Hepatocyte (in vitro differentiated cells): Measurements from ENCODE around the gene LRCH4.

Source experiments
- EZH2 ChIP-seq: fragments of 200-600 bp; sonication (generic); IDR thresholded peaks from 2 replicates; pipeline ENCODE4 v1.6.1; 2016; ENCODE audit warnings: antibody characterized with exemption, mild to moderate bottlenecking, borderline replicate concordance
- EZH2phosphoT487 ChIP-seq: fragments of 200-600 bp; sonication (generic); IDR thresholded peaks from one replicate; pipeline ENCODE4 v1.6.1; 2018; ENCODE audit warnings: antibody characterized with exemption, mild to moderate bottlenecking, low read depth, moderate library complexity; ENCODE audit not compliant: unreplicated experiment, severe bottlenecking
- TF ChIP-seq, protein P1 (sequence below): fragments of 200-600 bp; sonication (generic); IDR thresholded peaks from 2 replicates; pipeline ENCODE4 v1.5.1; 2016; ENCODE audit warnings: antibody characterized with exemption, mild to moderate bottlenecking; ENCODE audit not compliant: poor library complexity

DNA sequence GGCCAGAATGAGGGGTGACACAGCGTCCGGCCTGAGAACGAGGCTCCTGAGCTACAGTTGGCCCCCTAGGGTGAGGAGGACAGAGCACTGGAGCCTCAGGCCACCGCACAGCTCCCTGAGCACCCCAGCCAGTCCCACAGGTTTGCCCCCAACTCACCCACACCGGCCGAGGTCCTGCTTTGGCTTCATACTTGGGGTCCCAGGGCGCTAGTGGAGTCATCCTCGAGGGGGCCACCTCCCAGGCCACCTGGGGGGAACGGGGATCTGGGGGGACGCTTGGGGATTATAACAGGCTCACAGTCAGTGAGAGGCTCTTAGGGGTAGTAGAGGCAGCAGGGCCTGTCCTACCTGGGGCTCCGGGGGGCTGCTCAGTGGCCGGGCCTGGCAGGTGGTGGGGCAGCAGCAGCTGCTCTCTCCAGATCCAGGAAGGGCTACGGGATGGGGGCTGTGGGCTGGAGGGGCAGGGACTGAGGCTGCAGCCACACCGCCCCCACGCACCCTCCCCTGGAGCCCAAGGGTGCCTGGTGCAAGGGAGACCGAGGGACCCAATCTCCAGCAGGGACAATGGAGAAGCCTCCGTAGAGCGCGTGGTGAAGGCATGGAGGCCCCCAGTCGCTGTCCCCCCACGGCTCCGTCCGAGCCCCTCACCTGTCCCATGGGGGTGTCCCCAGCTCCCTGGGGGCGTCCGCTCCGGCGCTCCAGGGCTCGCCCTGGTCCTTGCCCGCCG is 12.8 kb downstream of the LRCH4 start:
- TF ChIP-seq, protein P1, sequence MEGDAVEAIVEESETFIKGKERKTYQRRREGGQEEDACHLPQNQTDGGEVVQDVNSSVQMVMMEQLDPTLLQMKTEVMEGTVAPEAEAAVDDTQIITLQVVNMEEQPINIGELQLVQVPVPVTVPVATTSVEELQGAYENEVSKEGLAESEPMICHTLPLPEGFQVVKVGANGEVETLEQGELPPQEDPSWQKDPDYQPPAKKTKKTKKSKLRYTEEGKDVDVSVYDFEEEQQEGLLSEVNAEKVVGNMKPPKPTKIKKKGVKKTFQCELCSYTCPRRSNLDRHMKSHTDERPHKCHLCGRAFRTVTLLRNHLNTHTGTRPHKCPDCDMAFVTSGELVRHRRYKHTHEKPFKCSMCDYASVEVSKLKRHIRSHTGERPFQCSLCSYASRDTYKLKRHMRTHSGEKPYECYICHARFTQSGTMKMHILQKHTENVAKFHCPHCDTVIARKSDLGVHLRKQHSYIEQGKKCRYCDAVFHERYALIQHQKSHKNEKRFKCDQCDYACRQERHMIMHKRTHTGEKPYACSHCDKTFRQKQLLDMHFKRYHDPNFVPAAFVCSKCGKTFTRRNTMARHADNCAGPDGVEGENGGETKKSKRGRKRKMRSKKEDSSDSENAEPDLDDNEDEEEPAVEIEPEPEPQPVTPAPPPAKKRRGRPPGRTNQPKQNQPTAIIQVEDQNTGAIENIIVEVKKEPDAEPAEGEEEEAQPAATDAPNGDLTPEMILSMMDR, result no peak
- TF ChIP-seq EZH2, result no peak
- TF ChIP-seq EZH2phosphoT487, result no peak
